ENCODE results near the gene RYR1. TPM values are rescaled to one million over a fixed set of nuclear protein-coding genes. Genes with fewer than 3 reads are reported as not detected.

The RYR1 gene
- total RNA-seq, 1 donor from 2014 or later = 0.12 TPM

DNA sequence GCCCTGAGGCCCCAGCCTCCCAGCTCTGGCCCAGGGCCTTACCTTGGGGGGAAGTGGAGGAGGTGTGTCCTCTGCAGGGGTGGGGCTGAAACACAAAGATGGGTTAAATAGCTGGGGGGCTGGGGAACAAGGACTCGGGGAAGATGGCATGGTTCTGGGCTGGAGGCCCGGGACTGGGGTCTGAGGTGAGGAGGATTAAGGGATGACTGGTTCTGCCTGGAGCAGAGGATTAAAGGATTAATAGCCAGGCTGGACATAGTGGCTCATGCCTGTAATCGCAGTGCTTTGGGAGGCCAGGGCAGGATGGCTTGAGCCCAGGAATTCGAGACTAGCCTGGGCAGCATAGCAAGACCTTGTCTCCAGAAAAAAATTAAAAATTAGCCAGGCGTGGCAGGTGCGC lies 172.6 kb downstream of the RYR1 start:
- no peak for DNase-seq (ENCODE audit: low read depth)
- H3K4me3 ChIP-seq (ENCODE audit: low read depth, low read length) = no peak overlapping the region
- TF ChIP-seq, protein P1, sequence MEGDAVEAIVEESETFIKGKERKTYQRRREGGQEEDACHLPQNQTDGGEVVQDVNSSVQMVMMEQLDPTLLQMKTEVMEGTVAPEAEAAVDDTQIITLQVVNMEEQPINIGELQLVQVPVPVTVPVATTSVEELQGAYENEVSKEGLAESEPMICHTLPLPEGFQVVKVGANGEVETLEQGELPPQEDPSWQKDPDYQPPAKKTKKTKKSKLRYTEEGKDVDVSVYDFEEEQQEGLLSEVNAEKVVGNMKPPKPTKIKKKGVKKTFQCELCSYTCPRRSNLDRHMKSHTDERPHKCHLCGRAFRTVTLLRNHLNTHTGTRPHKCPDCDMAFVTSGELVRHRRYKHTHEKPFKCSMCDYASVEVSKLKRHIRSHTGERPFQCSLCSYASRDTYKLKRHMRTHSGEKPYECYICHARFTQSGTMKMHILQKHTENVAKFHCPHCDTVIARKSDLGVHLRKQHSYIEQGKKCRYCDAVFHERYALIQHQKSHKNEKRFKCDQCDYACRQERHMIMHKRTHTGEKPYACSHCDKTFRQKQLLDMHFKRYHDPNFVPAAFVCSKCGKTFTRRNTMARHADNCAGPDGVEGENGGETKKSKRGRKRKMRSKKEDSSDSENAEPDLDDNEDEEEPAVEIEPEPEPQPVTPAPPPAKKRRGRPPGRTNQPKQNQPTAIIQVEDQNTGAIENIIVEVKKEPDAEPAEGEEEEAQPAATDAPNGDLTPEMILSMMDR (conservative IDR thresholded peaks at IDR 0.05; ENCODE audit: low read depth, low read length) = no peak

DNA sequence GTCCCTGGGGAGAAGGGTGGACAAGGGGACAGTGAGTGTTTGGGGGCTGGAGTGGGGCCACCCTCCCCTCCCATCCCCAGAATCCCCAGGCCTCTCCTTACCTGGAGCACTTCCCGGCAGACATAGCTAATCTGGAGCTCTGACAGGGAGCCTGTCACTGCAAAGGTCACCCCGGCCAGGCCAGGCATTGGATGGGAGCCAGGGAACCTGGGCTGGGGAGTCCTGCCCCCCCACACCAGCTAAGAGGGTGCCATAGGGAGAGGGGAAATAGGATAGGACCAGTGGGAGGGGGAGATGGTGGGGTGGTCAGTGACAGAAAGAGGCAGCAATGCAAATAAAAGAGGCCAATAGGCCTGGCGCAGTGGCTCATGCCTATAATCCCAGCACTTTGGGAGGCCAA lies 180.8 kb downstream of the RYR1 start:
- TF ChIP-seq, protein P1 (conservative IDR thresholded peaks at IDR 0.05; ENCODE audit: low read depth, low read length) = no peak
- no peak overlapping the region for H3K4me3 ChIP-seq (ENCODE audit: low read depth, low read length)
- no peak for DNase-seq (ENCODE audit: low read depth)

DNA sequence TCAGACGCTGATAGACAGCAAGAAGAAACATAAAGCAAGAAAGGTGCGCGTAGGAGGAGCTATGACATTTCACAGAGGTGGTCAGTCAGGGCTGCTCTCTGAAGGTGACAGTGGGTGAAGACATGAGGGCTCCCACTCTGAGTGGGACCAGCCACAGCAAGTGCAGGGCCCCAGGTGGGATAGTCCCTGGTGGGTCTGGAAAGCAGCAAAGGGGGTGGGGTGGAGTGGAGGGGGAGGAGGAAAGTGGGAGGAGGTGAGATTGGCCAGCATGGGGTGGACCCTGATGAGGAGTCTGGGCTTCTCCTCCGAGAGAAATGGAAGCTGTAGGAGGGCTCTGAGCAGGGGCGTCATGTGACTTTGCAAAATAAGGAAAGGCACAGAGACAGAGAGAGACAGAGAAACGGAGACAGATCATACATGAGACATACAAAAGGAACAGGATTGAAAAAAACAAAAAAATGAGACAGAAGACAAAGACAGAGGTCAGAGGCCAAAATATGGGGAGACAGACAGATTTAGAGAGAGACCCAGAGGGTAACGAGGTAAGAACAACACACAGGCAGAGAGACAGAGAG lies 181.6 kb downstream of the RYR1 start:
- TF ChIP-seq, protein P1 (conservative IDR thresholded peaks at IDR 0.05; ENCODE audit: low read depth, low read length) = no peak

DNA sequence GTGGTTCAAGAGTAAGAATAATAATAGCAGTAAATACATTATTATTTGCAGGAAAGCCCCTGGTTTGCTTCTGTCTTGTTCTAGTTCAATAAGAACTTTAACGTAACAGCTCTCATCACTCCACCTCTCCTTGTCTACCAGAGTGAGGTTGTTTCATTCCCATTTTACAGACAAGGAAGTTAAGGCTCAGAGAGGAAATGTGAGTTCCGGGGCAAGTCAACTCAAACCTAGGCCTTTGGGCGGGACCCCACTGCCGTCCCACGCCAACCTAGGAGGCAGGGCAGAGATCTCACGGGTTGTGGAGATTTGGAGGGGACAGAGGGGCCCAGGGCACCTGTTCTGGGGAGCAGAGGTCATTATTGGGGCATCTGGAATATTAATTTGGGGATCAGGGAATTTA lies 182.8 kb downstream of the RYR1 start:
- no peak for DNase-seq (ENCODE audit: low read depth)
- H3K4me3 ChIP-seq (ENCODE audit: low read depth, low read length) = no peak overlapping the region
- TF ChIP-seq, protein P1 (conservative IDR thresholded peaks at IDR 0.05; ENCODE audit: low read depth, low read length) = no peak

More for the DNA sequence above, 181.6 kb downstream of the RYR1 start:
- H3K4me3 ChIP-seq (ENCODE audit: low read depth, low read length) = no peak overlapping the region
- DNase-seq (ENCODE audit: low read depth) = no peak

DNA sequence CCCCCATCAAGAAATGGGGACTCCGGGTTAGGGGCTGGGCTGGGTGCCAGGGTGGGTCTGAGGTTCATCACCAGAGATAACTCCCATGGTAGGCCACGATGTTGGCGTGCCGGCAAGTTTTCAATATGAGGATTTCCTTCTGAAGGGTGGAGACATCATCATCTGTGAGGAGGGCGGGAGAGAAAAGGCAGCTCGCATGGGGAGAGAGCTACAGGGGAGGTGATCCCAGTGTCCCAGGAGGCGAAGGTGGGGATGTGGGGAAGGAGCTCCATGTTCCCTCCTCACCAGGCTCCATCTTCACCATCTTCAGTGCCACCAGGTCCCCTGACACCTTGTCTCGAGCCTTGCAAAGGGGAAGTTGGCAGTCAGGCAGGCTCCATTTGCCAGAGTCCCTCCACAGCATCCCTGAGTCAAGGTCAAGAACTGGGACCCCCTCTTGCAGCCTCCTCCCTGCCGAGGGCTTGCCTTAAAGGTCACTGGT lies 183.8 kb downstream of the RYR1 start:
- DNase-seq (ENCODE audit: low read depth) = no peak
- H3K4me3 ChIP-seq (ENCODE audit: low read depth, low read length) = no peak overlapping the region
- TF ChIP-seq, protein P1 (conservative IDR thresholded peaks at IDR 0.05; ENCODE audit: low read depth, low read length) = no peak

DNA sequence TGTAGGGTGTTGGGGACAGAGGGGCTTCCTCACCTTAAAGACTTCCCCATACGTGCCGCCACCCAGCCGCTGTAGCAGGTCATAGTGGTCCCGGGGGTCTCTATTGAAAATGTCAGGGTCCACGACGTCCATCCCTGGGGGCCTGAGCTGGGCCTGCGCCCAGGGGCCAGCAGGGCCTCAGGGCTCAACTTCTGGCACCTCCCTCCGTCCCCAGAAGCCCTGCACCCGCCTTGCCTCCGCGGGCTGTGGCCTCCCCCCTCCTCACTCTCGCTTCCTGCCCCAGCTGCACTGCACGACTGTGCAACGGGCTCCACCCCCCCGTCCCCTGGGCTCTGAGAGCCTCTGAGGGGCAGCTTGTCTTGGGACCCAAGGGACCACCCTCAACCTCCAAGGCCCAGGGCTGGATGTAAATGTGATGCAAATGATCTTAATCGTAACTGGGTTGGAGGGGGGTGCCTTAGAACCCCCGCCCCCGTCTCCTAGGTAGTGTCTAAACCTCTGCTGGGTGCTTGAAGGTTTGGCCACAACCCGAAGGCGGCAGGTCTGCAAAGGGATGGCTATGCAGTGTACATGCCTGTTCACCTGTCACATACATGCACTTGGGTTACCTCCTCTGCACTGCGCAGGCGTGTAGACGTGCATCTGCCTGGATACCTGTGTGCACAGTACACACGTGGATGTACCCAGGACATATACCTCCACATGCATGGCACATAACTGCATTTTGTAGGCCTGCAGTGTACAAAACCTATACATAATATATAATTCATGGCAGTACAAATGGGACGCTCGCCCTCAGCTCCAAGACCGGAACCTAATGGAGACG lies 184.5 kb downstream of the RYR1 start, which contains the start of gene MAP4K1:
TSS of gene MAP4K1 (minus strand) at position 190 of the 826 bp plus-strand sequence. CDS start at position 132, 58 bp downstream.
- DNase-seq (ENCODE audit: low read depth) = no peak
- peak within 1 kb of the TSS; percentile 99 for H3K4me3 ChIP-seq (ENCODE audit: low read depth, low read length)
- TF ChIP-seq, protein P1 (conservative IDR thresholded peaks at IDR 0.05; ENCODE audit: low read depth, low read length) = no peak

Measured in epithelial cell of proximal tubule (primary cell).